Peyer's patch (tissue), 4 donors: ENCODE measurements around the gene ATP4A.

ENCODE experiments used
- POLR2A ChIP-seq, 2 donors: fragments of 450-650 bp; IDR thresholded peaks; one replicate each; pipeline ENCODE4 v1.5.1; 2017; ENCODE audit warnings: antibody characterized with exemption in 2 of 2, mild to moderate bottlenecking in 2 of 2, moderate library complexity in 2 of 2
- TF ChIP-seq, protein P1 (sequence below), 6 experiments: fragments of 450-650 bp in 4 of 6; fragments of 200-600 bp in 2 of 6; sonication (generic) in 1 of 6; IDR thresholded peaks; one replicate each; pipeline ENCODE4 v1.5.1; 2017 to 2019; ENCODE audit warnings: antibody characterized with exemption in 6 of 6, mild to moderate bottlenecking in 3 of 6, moderate library complexity in 1 of 6

DNA sequence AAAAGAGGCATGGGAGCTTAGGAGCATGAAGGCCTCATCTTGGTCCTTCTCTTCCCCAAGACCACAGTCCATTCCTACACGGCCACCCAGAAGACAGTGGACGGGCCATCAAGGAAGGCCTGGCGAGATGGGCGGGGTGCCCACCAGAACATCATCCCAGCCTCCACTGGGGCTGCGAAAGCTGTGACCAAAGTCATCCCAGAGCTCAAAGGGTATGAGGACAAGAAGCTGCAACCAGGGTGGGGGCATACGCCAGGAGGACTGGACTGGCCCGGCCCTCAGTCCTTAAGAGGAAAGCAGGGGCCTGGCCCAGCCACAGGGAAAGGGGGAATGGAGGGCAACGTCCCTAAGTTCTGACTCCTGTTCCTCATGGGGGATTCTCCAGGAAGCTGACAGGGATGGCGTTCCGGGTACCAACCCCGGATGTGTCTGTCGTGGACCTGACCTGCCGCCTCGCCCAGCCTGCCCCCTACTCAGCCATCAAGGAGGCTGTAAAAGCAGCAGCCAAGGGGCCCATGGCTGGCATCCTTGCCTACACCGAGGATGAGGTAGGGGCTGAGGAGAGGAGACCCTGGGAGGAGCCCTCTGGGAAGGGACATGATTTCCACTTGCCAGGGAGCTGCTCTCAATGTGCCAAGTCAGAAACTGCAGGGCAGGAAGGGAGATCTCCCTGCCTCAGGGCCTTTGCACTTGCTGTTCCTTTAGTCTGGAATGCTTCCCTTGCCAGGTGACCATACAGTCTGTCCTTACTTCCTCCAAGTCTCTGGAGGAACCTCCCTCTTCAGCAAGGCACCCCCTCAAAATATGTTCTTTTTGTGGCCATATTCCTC is 20.0 kb downstream of the ATP4A start:
- TF ChIP-seq, protein P1, sequence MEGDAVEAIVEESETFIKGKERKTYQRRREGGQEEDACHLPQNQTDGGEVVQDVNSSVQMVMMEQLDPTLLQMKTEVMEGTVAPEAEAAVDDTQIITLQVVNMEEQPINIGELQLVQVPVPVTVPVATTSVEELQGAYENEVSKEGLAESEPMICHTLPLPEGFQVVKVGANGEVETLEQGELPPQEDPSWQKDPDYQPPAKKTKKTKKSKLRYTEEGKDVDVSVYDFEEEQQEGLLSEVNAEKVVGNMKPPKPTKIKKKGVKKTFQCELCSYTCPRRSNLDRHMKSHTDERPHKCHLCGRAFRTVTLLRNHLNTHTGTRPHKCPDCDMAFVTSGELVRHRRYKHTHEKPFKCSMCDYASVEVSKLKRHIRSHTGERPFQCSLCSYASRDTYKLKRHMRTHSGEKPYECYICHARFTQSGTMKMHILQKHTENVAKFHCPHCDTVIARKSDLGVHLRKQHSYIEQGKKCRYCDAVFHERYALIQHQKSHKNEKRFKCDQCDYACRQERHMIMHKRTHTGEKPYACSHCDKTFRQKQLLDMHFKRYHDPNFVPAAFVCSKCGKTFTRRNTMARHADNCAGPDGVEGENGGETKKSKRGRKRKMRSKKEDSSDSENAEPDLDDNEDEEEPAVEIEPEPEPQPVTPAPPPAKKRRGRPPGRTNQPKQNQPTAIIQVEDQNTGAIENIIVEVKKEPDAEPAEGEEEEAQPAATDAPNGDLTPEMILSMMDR (IDR thresholded peaks at IDR 0.05): no peak
- no peak for TF ChIP-seq POLR2A (IDR thresholded peaks at IDR 0.05)
